ENCODE results near the gene CCT3.
A peak's percentile ranks its signal among the peaks of the same experiment; 100 is the strongest.

The CCT3 gene

GRCh38 chr1:156320560-156320959, 17.5 kb downstream of the CCT3 start:
- in situ Hi-C loops (cut with HindIII; ENCODE audit: low sequenced_read_pairs) = no loop called here
- no peak for DNase-seq (ENCODE audit: low read depth, low spot score)
- TF ChIP-seq CTCF (IDR thresholded peaks at IDR 0.05; ENCODE audit: low read depth, low read length) = no peak
- H3K4me3 ChIP-seq (ENCODE audit: low read depth, low read length) = no peak overlapping the region

GRCh38 chr1:156319664-156320063, 18.4 kb downstream of the CCT3 start:
- in situ Hi-C loops (cut with HindIII; ENCODE audit: low sequenced_read_pairs) = no loop called here
- H3K4me3 ChIP-seq (ENCODE audit: low read depth, low read length) = no peak overlapping the region
- TF ChIP-seq CTCF (IDR thresholded peaks at IDR 0.05; ENCODE audit: low read depth, low read length) = peak; percentile 60
- DNase-seq (ENCODE audit: low read depth, low spot score) = peak; percentile 36

- in situ Hi-C loops (cut with HindIII; ENCODE audit: low sequenced_read_pairs) = no loop called here
- TF ChIP-seq CTCF (IDR thresholded peaks at IDR 0.05; ENCODE audit: low read depth, low read length) = no peak
- no peak overlapping the region for H3K4me3 ChIP-seq (ENCODE audit: low read depth, low read length)
- no peak for DNase-seq (ENCODE audit: low read depth, low spot score)
Observed at GRCh38 chr1:156316909-156317308, 21.2 kb downstream of the CCT3 start.

- DNase-seq (ENCODE audit: low read depth, low spot score) = peak; percentile 36
Observed at GRCh38 chr1:156310962-156311361, 27.1 kb downstream of the CCT3 start.

GRCh38 chr1:156308078-156308477, 30.0 kb downstream of the CCT3 start:
- no peak for TF ChIP-seq CTCF (IDR thresholded peaks at IDR 0.05; ENCODE audit: low read depth, low read length)

More at GRCh38 chr1:156310962-156311361, 27.1 kb downstream of the CCT3 start:
- no peak for TF ChIP-seq CTCF (IDR thresholded peaks at IDR 0.05; ENCODE audit: low read depth, low read length)
- no peak overlapping the region for H3K4me3 ChIP-seq (ENCODE audit: low read depth, low read length)
- in situ Hi-C loops (cut with HindIII; ENCODE audit: low sequenced_read_pairs) = no loop called here

GRCh38 chr1:156305215-156305614, 32.9 kb downstream of the CCT3 start:
- in situ Hi-C loops (cut with HindIII; ENCODE audit: low sequenced_read_pairs) = no loop called here

More at GRCh38 chr1:156308078-156308477, 30.0 kb downstream of the CCT3 start:
- in situ Hi-C loops (cut with HindIII; ENCODE audit: low sequenced_read_pairs) = no loop called here
- peak; percentile 41 for DNase-seq (ENCODE audit: low read depth, low spot score)
- no peak overlapping the region for H3K4me3 ChIP-seq (ENCODE audit: low read depth, low read length)

More at GRCh38 chr1:156305215-156305614, 32.9 kb downstream of the CCT3 start:
- H3K4me3 ChIP-seq (ENCODE audit: low read depth, low read length) = no peak overlapping the region
- TF ChIP-seq CTCF (IDR thresholded peaks at IDR 0.05; ENCODE audit: low read depth, low read length) = no peak
- DNase-seq (ENCODE audit: low read depth, low spot score) = no peak

Data from astrocyte of the spinal cord (primary cell).